Inflammatory macrophage treated with lipopolysaccharide for 4 hours (primary cell): ENCODE data around the gene INHBB.
"Not testable (repeated sequence)": the region's sequence is repeated elsewhere in the genome, so short reads cannot be mapped to it uniquely, and the experiment has no call there.

ENCODE experiments used
- DNase-seq: peaks from one replicate; pipeline ENCODE4 v3.0.0-alpha.2; 2020

The INHBB gene

DNA sequence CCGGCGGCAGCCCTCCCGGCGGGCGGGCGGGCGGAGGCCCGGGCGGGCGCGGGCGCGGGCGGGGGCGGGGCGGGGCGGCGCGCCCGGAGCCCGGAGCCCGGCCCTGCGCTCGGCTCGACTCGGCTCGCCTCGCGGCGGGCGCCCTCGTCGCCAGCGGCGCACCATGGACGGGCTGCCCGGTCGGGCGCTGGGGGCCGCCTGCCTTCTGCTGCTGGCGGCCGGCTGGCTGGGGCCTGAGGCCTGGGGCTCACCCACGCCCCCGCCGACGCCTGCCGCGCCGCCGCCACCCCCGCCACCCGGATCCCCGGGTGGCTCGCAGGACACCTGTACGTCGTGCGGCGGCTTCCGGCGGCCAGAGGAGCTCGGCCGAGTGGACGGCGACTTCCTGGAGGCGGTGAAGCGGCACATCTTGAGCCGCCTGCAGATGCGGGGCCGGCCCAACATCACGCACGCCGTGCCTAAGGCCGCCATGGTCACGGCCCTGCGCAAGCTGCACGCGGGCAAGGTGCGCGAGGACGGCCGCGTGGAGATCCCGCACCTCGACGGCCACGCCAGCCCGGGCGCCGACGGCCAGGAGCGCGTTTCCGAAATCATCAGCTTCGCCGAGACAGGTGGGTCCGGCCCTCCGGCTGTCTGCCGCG, at the start of gene INHBB:
TSS of gene INHBB (plus strand) at position 111 of the 641 bp plus-strand sequence. CDS start at position 164, 53 bp downstream.
- no peak for DNase-seq

DNA sequence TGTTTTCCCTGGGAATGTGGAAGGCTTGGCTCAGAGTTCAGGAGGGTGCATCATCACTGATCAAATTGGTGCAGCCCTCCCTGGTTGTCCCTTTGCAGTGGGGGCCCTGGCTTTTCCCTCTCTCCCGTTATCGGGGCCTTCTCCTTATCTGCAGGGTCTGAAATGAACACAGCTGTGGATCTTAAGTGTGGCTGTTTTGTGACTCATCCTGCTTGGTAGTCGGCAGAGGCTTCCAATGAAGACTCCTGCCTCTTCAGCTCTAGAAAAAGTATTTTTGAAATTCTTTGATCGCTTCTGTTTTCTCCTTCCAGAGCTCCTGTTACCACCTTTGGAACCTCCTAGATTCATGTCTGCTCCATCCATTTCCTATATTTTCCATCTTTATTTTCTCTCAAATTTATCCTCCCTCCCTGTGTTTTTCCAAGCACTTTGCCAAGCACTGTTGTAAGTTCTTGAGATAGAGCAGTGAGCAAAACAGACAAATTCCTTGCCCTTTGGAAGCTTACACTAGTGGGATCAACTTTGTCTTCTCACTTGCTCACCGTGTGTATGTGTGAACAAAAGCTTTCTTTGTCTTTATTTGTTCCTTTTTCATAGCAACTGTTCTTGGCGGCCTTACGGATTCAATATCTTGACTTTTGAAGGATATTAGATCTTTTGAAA, 47.6 kb upstream of the INHBB start:
- no peak for DNase-seq

- no peak for DNase-seq
Measured at GRCh38 chr2:120299004-120299403, 46.9 kb upstream of the INHBB start.

GRCh38 chr2:120299561-120299960, 46.4 kb upstream of the INHBB start:
- DNase-seq: no peak

GRCh38 chr2:120300385-120300784, 45.6 kb upstream of the INHBB start:
- no peak for DNase-seq

DNA sequence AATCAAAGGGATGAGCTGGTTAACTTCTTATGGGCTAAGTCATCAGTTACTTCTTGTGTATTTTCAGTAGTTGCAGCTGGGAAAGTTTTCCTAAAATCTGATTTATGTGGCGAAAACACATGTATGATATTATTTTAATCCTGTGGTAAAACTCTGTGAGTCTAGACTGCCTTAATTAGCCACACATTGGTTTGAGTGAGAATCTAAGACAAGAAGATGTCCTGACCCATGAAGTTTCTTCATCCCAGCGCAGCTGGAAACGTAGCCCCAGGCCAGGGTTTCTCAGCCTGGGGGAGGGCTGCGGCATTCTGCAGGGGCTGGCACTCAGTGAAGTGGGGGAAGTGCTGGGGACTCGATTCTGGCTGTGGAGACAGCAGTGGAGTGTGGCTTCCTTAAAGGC, 44.7 kb upstream of the INHBB start:
- DNase-seq: no peak

GRCh38 chr2:120302301-120302700, 43.6 kb upstream of the INHBB start:
- no peak for DNase-seq

GRCh38 chr2:120303177-120303576, 42.8 kb upstream of the INHBB start:
- DNase-seq: no peak

GRCh38 chr2:120305296-120305695, 40.6 kb upstream of the INHBB start:
- no peak for DNase-seq

DNA sequence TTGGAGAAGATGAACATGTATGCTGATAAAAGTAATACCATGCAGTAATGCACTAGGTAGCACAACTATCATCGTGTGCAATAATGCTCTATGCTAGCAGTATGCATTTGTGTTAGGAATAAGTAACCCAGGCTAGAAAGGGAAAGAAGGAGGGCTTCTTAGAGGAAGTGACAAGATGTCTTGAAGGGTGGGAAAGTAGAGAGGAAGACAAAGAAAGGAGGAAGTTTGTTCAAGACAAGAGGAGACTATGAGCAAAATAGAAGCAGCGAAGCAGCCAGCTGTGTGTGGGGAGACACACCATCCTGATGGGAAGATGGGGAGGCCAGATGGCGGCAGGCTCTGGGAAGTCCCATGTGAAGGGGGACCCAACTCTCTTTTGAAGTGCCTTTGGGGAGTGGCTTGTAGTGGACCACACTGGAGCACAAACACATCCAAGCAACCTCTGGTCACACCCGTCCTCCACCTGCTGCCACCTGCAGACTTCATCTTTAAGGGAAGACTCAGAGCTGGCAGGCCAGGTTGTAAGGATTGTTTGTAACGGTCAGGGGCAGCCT, 39.9 kb upstream of the INHBB start:
- peak; percentile 9 for DNase-seq

DNA sequence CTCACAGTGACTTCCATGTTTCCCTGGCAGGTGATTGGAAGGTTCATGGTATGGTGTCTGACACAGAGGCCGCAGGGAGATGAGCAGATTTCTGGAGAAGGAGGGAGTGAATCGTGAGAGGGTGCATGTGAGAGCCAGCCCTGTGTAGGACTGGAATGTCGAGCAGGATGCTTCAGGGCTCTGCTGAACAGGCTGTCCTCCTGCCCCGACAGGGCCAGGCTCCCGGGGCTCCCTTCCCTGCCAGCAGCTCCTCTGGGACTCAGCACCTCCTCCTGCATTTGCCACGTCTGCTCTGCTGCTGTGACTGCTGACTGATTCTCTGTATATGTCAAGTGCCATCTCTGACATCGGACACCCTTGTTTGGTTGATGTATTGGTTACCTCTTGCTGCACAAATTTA, 38.5 kb upstream of the INHBB start:
- DNase-seq: no peak

DNA sequence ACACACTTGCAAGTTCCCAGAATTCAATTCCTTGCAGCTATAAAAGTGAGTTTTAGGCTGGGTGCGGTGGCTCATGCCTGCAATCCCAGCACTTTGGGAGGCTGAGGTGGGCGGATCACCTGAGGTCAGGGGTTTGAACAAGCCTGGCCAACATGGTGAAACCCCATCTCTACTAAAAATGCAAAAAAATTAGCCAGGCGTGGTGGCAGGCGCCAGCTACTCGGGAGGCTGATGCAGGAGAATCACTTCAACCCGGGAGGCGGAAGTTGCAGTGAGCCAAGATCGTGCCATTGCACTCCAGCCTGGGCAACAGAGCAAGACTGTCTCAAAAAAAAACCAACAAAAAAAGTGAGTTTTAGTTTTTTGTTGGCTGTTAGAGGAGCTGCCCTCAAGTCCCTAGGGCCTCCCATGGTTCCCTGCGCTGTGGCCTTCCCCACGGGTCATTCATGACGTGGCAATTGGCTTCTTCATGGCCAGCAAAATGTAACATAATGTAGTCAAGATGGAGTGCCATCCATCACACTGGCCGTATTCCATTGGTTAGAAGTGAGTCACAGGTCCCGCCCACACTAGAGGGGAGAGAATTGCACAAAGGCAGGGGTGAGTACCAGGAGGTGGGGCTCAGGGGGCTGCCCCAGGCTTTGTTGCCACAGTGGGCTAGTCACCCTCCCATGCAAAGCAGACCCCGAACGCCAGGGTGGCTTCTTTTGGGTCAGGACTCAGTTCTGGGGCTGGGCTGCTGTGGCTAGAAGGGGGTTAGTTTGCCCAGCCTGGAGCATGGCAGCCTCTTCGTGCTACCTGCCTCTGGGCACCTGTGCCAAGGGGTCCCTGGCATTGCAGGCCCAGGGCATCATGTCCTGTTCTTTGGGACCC, 37.7 kb upstream of the INHBB start:
- DNase-seq: no peak

DNA sequence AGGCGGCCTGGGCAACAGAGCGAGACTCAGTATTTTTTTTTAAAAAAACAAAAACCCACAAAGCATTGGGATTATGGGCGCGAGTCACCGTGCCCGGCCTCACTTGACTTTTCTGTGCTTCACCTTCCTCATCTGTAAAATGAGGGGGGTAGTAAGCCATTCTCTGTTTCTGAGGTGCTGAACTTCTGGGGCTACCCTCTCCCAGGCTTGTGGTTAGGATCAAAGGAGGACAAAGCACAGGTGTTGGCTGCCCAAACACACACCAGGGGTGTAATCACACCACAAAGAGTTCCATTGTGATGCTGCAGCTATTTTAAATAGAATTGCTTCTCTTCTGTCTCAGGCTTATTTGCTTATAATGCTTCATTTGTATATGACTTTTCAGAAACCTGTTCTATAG, 35.8 kb upstream of the INHBB start:
- DNase-seq: no peak

DNA sequence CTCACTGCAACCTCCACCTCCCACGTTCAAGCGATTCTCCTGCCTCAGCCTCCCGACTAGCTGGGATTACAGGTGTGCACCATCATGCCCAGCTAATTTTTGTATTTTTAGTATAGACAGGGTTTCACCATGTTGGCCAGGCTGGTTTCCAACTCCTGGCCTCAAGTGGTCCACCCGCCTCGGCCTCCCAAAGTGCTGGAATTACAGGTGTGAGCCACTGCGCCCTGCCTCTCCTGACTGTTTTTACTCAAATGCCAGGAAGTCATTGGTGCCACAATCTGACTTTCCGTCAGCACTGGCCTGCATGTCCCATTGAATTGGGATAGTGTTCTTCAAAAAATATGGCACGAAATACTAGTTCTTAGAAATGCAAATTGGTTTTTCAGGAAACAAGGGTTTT, 35.1 kb upstream of the INHBB start:
- DNase-seq: not testable (repeated sequence)

DNA sequence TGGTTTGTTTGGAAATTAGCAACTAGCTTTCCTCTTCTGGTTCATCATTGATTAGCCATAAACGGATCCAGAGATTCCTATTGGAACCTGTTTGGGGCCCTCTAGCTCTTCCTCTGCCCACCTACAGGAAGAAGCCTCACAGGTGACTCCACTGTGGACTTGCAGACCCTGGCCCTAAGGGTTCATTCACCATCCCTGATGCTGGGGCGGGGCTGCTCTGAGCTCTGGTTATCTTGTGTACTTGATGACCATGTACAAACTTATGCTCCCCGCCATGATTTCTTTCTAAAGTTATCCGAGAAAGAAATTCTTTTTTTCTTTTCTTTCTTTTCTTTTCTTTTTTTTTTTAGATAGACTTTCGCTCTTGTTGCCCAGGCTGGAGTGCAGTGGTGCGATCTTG, 33.9 kb upstream of the INHBB start:
- DNase-seq: no peak

- DNase-seq: peak; percentile 64
Measured at GRCh38 chr2:120312860-120313694, 32.9 kb upstream of the INHBB start.

- no peak for DNase-seq
Measured at GRCh38 chr2:120313695-120314615, 32.0 kb upstream of the INHBB start.

DNA sequence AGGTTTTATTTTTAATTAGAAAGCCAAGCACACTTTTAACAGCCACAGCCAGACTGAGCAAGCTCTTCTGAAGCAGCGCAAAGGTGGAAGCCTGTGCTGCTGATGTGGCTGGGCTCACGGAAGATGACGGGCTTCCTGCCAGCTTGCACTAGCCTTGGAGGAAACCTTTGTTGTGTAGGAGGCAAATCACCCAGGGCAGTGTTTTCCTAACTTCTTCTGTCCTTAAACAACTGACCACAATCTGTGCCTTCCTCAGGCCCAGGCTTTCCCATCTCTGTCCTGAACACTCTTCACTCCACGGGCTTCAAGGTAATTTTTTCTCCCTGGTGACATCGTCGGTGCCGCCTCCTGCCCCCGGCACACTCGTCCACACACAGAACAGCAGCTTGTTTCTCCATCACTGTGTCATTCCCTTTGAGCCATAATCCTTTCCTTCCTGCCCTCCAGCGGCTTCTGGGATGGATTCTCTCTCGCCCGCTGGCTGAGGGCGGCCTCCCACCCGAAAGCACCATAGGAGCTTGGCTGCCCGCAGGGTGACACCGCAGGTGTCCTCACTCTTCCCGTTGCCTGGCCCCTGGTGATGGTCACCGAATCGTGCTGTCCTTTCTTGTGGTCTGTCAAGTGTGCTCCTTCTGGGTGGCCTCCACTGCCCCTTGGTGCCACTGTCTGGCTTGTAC, 31.1 kb upstream of the INHBB start:
- no peak for DNase-seq

DNA sequence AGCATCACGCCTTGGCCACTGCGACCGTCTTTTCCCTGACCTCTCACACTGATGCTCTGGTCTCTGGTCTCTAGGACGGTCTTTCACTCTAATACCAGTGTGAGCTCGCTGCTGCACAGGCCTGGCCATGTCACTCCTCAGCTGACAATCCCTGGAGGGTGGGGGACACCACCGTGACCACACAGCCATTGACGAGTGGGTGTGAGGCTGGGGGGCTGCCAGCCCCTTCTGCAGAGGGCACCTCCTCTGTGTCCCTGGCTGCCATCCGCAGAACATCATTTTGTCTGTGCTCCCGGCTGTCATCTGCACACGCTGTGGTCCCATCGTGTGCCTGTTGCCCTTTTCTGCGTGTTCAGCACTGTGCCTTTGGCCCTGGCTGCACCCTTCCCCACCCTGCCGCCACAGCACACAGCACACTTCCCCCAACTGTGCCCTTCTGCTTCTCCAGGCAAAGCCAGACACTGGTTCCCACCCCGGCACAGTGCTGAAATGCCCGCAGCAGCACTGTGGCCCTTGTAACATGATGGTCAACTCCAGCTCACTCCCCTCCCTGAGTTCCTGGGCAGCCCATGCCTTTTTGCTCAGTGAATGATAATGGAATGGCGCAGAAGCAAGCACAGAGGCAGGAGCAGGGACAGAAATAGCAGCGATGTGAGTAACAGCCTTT, 30.4 kb upstream of the INHBB start:
- no peak for DNase-seq

- no peak for DNase-seq
Measured at GRCh38 chr2:120316071-120316470, 29.9 kb upstream of the INHBB start.
